OCI-LY3 (cell line): ENCODE measurements around the gene EWSR1.

Source experiments
- H2AFZ ChIP-seq: fragments of 200-600, 300-600 bp; shearing (Covaris generic); 2 replicates; pipeline ENCODE4 v1.6.0; 2014; ENCODE audit warnings: antibody characterized with exemption, low read depth, low read length
- H3K27ac ChIP-seq: fragments of 200-600, 300-600 bp; sonication (generic); 2 replicates; pipeline ENCODE4 v1.5.1; 2014; ENCODE audit warnings: mild to moderate bottlenecking, low read length, moderate library complexity, mixed read lengths
- H3K27me3 ChIP-seq: fragments of 200-600, 300-600 bp; sonication (generic); 2 replicates; pipeline ENCODE4 v1.6.1; 2014; ENCODE audit warnings: low read depth, low read length, mixed read lengths
- H3K36me3 ChIP-seq: fragments of 200-600, 300-600 bp; sonication (generic); replicated peaks from 2 replicates; pipeline ENCODE3; 2014; ENCODE audit warnings: low read depth, low read length, mixed read lengths
- H3K4me1 ChIP-seq: fragments of 300-600, 200-600 bp; sonication (generic); 2 replicates; pipeline ENCODE4 v1.6.1; 2014; ENCODE audit warnings: low read length, mixed read lengths
- H3K4me2 ChIP-seq: fragments of 200-600, 300-600 bp; sonication (generic); 2 replicates; pipeline ENCODE4 v1.6.1; 2014; ENCODE audit warnings: low read length, mixed read lengths
- H3K4me3 ChIP-seq: fragments of 300-600, 200-600 bp; sonication (generic); 2 replicates; pipeline ENCODE4 v1.5.1; 2014; ENCODE audit warnings: antibody characterized with exemption, mild to moderate bottlenecking, low read length, moderate library complexity
- H3K79me2 ChIP-seq: fragments of 300-600, 200-600 bp; shearing (Covaris generic); 2 replicates; pipeline ENCODE4 v1.6.1; 2014; ENCODE audit warnings: mild to moderate bottlenecking, low read length, mixed read lengths
- H3K9ac ChIP-seq: fragments of 300-600, 200-600 bp; shearing (Covaris generic); 2 replicates; pipeline ENCODE4 v1.6.0; 2014; ENCODE audit warnings: mild to moderate bottlenecking, low read length, moderate library complexity
- H3K9me3 ChIP-seq: fragments of 200-600, 300-600 bp; shearing (Covaris generic); 2 replicates; pipeline ENCODE4 v1.6.1; 2014; ENCODE audit warnings: low read length, mixed read lengths; ENCODE audit not compliant: insufficient read depth
- H4K20me1 ChIP-seq: fragments of 200-600, 300-600 bp; sonication (generic); 2 replicates; pipeline ENCODE4 v1.6.1; 2016; ENCODE audit warnings: low read length, mixed read lengths; ENCODE audit not compliant: insufficient read depth
- EZH2phosphoT487 ChIP-seq: fragments of 200-600 bp; shearing (Covaris generic); IDR thresholded peaks from 2 replicates; pipeline ENCODE4 v1.6.1; 2018; ENCODE audit warnings: antibody characterized with exemption, mixed run types, low read depth
- TF ChIP-seq, protein P1 (sequence below): fragments of 200-600, 300-600 bp; sonication (generic); IDR thresholded peaks from 2 replicates; pipeline ENCODE4 v1.5.1; 2014; ENCODE audit warnings: antibody characterized with exemption, low read length, low read depth

EWSR1 gene

DNA sequence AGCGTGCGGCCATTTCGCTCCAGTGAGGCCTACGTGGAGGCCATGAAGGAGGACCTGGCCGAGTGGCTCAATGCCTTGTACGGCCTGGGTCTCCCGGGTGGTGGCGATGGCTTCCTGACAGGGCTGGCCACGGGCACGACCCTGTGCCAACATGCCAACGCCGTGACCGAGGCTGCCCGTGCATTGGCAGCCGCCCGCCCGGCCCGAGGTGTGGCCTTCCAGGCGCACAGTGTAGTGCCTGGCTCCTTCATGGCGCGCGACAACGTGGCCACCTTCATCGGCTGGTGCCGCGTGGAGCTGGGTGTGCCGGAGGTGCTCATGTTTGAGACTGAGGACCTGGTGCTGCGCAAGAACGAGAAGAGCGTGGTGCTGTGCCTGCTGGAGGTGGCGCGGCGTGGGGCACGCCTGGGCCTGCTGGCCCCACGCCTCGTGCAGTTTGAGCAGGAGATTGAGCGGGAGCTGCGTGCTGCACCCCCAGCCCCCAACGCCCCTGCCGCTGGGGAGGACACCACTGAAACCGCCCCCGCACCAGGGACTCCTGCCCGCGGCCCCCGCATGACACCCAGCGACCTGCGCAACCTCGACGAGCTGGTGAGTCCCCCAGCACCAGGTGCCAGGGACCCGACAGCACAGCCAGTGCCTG, 40.2 kb downstream of the EWSR1 start:
- TF ChIP-seq EZH2phosphoT487: no peak
- TF ChIP-seq, protein P1, sequence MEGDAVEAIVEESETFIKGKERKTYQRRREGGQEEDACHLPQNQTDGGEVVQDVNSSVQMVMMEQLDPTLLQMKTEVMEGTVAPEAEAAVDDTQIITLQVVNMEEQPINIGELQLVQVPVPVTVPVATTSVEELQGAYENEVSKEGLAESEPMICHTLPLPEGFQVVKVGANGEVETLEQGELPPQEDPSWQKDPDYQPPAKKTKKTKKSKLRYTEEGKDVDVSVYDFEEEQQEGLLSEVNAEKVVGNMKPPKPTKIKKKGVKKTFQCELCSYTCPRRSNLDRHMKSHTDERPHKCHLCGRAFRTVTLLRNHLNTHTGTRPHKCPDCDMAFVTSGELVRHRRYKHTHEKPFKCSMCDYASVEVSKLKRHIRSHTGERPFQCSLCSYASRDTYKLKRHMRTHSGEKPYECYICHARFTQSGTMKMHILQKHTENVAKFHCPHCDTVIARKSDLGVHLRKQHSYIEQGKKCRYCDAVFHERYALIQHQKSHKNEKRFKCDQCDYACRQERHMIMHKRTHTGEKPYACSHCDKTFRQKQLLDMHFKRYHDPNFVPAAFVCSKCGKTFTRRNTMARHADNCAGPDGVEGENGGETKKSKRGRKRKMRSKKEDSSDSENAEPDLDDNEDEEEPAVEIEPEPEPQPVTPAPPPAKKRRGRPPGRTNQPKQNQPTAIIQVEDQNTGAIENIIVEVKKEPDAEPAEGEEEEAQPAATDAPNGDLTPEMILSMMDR: no peak
- H3K9ac ChIP-seq: no peak overlapping the region

DNA sequence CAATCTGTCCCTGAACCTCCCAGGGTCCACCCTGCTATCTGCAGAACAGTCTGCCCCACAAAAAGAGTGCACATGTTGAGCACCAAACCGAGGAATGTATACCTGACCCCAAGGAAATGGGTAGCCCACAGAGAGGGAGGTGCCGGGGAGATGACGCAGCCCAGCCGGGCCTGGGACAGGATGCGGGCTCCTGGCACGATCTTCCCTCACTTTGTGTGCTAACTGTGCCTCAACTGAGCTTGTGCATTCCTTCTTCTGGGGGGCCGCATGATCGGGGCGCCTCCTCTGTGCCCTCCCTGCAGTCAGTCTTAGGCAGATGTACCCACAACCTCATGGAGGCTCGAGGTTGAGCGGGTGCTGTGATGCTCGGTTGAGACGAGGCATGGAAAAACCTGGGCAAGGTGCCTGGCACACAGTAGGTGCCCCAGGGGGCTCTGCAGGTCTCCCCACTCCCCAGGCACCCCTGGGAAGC, 40.8 kb downstream of the EWSR1 start:
- TF ChIP-seq, protein P1: no peak
- TF ChIP-seq EZH2phosphoT487: no peak
- Histone ChIP-seq H3K9ac (no peak overlapping the region), H3K4me3 (no peak overlapping the region), H3K4me2 (no peak overlapping the region), H4K20me1 (no peaks in the 10 kb centered on the region), H3K36me3 (no peaks in the 10 kb centered on the region), H2AFZ (no peak overlapping the region), H3K79me2 (no peaks in the 10 kb centered on the region), H3K27ac (no peak overlapping the region), H3K9me3 (no peaks in the 10 kb centered on the region), H3K27me3 (peaks cover 5% of the 10 kb centered on the region; the same call in 1 of the 2 replicates), H3K4me1 (peaks cover 4% of the 10 kb centered on the region; the same call in 1 of the 2 replicates)

More for the DNA sequence above, 40.2 kb downstream of the EWSR1 start:
- Histone ChIP-seq H3K4me2 (no peak overlapping the region), H3K4me3 (no peak overlapping the region), H4K20me1 (no peaks in the 10 kb centered on the region), H3K27me3 (peaks cover 5% of the 10 kb centered on the region; the same call in 1 of the 2 replicates), H3K27ac (no peak overlapping the region), H3K36me3 (no peaks in the 10 kb centered on the region), H3K4me1 (peaks cover 4% of the 10 kb centered on the region; the same call in 1 of the 2 replicates), H3K9me3 (no peaks in the 10 kb centered on the region), H2AFZ (no peak overlapping the region), H3K79me2 (no peaks in the 10 kb centered on the region)

DNA sequence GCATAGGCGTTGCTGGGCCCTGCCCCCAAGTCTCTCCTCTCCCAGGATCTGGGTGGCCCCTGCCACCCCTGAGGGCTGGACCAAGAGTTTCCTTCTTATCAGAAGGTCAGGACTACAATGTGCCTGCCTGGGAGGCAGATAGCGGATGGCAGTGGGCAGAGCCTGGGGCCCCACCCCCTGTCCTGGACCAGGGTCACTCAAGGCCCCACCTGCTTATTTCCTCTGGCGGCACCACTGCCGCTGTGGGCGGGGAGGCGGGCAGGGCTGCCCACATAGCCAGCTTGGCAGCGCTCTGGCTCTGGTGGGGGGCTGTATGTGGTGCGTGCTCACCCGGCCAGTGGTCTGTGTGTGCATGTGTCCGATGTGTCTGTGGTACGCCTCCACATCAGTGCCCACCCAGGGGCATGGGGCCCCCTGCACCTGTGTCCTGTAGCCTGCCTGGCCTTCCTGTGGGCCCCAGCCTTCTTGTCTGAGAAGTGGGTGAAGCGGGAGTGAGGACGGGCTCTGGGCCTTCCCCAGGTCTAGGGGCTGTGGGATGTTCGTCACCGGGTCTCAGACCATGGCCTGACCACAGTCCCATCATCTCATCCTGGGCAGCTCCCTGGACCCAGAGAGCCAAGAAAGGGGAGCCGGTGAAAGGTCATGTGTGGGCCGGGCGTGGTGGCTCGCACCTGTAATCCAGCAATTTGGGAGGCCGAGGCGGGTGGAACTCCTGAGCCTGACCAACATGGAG, 41.4 kb downstream of the EWSR1 start:
- Histone ChIP-seq H3K27me3 (peaks cover 5% of the 10 kb centered on the region; the same call in 1 of the 2 replicates), H3K9me3 (no peaks in the 10 kb centered on the region), H3K4me1 (peaks cover 4% of the 10 kb centered on the region; the same call in 1 of the 2 replicates), H2AFZ (no peak overlapping the region), H3K36me3 (no peaks in the 10 kb centered on the region), H3K9ac (no peak overlapping the region), H3K79me2 (no peaks in the 10 kb centered on the region), H3K4me3 (no peak overlapping the region), H3K4me2 (no peak overlapping the region), H4K20me1 (no peaks in the 10 kb centered on the region), H3K27ac (no peak overlapping the region)
- no peak for TF ChIP-seq EZH2phosphoT487
- TF ChIP-seq, protein P1: no peak
